GM12878 (cell line): ENCODE results near the gene KIAA2012.

Source experiments
- CBX5 ChIP-seq: sonication (generic); IDR thresholded peaks from 2 replicates; pipeline ENCODE4 v1.6.1; 2016; ENCODE audit warnings: low read depth, moderate library complexity, mild to moderate bottlenecking, inconsistent platforms
- EZH2 ChIP-seq: IDR thresholded peaks from 2 replicates; pipeline ENCODE4 v1.6.1; 2012; ENCODE audit warnings: low read depth, mild to moderate bottlenecking, control low read depth, inconsistent platforms, low read length, borderline replicate concordance; ENCODE audit not compliant: control insufficient read depth
- KAT2A ChIP-seq: conservative IDR thresholded peaks from 2 replicates; pipeline ENCODE4 v1.6.1; 2011; ENCODE audit warnings: low read depth, low read length; ENCODE audit not compliant: control insufficient read depth
- RB1 ChIP-seq: fragments of 450-650 bp; formaldehyde crosslinking; IDR thresholded peaks from 2 replicates; pipeline ENCODE4 v1.6.1; 2017; ENCODE audit warnings: mild to moderate bottlenecking, borderline replicate concordance
- SIN3A ChIP-seq: IDR thresholded peaks from 2 replicates; pipeline ENCODE4 v1.6.1; 2012; ENCODE audit warnings: low read depth, low read length, improper control_type of control experiment
- SP1 ChIP-seq: IDR thresholded peaks from one replicate; pipeline ENCODE4 v1.6.1; 2011; ENCODE audit warnings: low read depth, low read length
- USF2 ChIP-seq: IDR thresholded peaks from 2 replicates; pipeline ENCODE4 v1.6.1; 2011; ENCODE audit warnings: low read depth, low read length, improper control_type of control experiment, borderline replicate concordance
- YY1 ChIP-seq: IDR thresholded peaks from 2 replicates; pipeline ENCODE4 v1.6.1; 2011; ENCODE audit warnings: low read depth, mild to moderate bottlenecking, low read length
- TF ChIP-seq, protein P1 (sequence below), 3 experiments: IDR thresholded peaks in 2 of 3; conservative IDR thresholded peaks in 1 of 3; 2 replicates each; pipeline ENCODE4 v1.5.1; 2011; ENCODE audit warnings: low read depth in 3 of 3, low read length in 3 of 3, mild to moderate bottlenecking in 3 of 3, control low read depth in 2 of 3, moderate library complexity in 2 of 3, inconsistent platforms in 1 of 3, mixed read lengths in 1 of 3; ENCODE audit not compliant: control insufficient read depth in 2 of 3, insufficient read depth in 1 of 3; ENCODE audit errors: extremely low read depth in 1 of 3
- TF ChIP-seq, protein P2 (sequence below): fragments of 450-650 bp; IDR thresholded peaks from 2 replicates; pipeline ENCODE4 v1.6.1; 2018; ENCODE audit warnings: mild to moderate bottlenecking, low read depth, moderate library complexity; ENCODE audit not compliant: partially characterized antibody

DNA sequence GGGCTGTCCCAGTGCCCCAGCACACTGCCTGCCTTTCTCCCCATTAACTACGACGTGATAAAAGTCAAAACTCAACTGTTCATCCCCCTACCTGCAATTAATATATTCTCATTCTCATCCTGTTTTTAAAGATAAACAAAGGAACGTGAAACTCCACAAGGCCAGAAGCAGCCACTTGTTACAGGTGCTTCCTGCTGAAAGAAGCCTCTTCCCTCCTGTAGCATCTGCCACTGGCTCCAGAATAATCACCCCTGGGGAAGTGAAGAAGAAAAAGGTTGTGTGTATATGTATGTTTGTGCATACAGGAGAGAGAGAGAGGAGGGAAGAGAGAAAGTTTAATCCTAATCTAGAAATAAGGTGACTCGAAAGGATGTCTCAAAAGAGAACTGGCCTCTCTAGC lies 27.1 kb downstream of the KIAA2012 start:
- TF ChIP-seq RB1 (no peak), YY1 (no peak), CBX5 (no peak), KAT2A (no peak), EZH2 (no peak), SP1 (no peak), USF2 (no peak), SIN3A (no peak)
- TF ChIP-seq, protein P1, sequence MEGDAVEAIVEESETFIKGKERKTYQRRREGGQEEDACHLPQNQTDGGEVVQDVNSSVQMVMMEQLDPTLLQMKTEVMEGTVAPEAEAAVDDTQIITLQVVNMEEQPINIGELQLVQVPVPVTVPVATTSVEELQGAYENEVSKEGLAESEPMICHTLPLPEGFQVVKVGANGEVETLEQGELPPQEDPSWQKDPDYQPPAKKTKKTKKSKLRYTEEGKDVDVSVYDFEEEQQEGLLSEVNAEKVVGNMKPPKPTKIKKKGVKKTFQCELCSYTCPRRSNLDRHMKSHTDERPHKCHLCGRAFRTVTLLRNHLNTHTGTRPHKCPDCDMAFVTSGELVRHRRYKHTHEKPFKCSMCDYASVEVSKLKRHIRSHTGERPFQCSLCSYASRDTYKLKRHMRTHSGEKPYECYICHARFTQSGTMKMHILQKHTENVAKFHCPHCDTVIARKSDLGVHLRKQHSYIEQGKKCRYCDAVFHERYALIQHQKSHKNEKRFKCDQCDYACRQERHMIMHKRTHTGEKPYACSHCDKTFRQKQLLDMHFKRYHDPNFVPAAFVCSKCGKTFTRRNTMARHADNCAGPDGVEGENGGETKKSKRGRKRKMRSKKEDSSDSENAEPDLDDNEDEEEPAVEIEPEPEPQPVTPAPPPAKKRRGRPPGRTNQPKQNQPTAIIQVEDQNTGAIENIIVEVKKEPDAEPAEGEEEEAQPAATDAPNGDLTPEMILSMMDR (IDR thresholded peaks at IDR 0.05 in 2 of 3, conservative IDR thresholded peaks at IDR 0.05 in 1 of 3; ENCODE audit: control insufficient read depth in 2 of 3, extremely low read depth in 1 of 3, insufficient read depth in 1 of 3, low read depth in 3 of 3, low read length in 3 of 3): no peak
- TF ChIP-seq, protein P2, sequence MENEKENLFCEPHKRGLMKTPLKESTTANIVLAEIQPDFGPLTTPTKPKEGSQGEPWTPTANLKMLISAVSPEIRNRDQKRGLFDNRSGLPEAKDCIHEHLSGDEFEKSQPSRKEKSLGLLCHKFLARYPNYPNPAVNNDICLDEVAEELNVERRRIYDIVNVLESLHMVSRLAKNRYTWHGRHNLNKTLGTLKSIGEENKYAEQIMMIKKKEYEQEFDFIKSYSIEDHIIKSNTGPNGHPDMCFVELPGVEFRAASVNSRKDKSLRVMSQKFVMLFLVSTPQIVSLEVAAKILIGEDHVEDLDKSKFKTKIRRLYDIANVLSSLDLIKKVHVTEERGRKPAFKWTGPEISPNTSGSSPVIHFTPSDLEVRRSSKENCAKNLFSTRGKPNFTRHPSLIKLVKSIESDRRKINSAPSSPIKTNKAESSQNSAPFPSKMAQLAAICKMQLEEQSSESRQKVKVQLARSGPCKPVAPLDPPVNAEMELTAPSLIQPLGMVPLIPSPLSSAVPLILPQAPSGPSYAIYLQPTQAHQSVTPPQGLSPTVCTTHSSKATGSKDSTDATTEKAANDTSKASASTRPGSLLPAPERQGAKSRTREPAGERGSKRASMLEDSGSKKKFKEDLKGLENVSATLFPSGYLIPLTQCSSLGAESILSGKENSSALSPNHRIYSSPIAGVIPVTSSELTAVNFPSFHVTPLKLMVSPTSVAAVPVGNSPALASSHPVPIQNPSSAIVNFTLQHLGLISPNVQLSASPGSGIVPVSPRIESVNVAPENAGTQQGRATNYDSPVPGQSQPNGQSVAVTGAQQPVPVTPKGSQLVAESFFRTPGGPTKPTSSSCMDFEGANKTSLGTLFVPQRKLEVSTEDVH: no peak
